VCaP (cell line): ENCODE measurements around the gene PLSCR3.
A peak's percentile ranks its signal among the peaks of the same experiment; 100 is the strongest.

Source experiments
- H3K27ac ChIP-seq: fragments of 450-650 bp; 2 replicates; pipeline ENCODE4 v1.5.1; 2017
- CTCF ChIP-seq: fragments of 450-650 bp; conservative IDR thresholded peaks from 2 replicates; pipeline ENCODE4 v1.5.1; 2017; ENCODE audit warnings: mild to moderate bottlenecking, moderate library complexity

Gene PLSCR3

GRCh38 chr17:7393613-7394451 is 493 bp downstream of the PLSCR3 start:
- peak overlapping the region; percentile 81 for H3K27ac ChIP-seq

GRCh38 chr17:7392696-7393612 is 1.4 kb downstream of the PLSCR3 start:
- peak overlapping the region; percentile 81; the same call in 1 of the 2 replicates for H3K27ac ChIP-seq
- TF ChIP-seq CTCF, result no peak

More at GRCh38 chr17:7393613-7394451, 493 bp downstream of the PLSCR3 start:
- TF ChIP-seq CTCF, result no peak

- TF ChIP-seq CTCF, result no peak
- H3K27ac ChIP-seq, result no peak overlapping the region
These were observed 3.0 kb downstream of the PLSCR3 start for GRCh38 chr17:7391307-7391706.

- no peak overlapping the region for H3K27ac ChIP-seq
- TF ChIP-seq CTCF, result no peak
These were observed 4.1 kb downstream of the PLSCR3 start for GRCh38 chr17:7389924-7390910.

GRCh38 chr17:7388856-7389255 is 5.5 kb downstream of the PLSCR3 start:
- TF ChIP-seq CTCF, result no peak
- H3K27ac ChIP-seq, result no peak overlapping the region

GRCh38 chr17:7384489-7385081 is 9.7 kb downstream of the PLSCR3 start:
- no peak overlapping the region for H3K27ac ChIP-seq
- no peak for TF ChIP-seq CTCF
